GM19324 (cell line): ENCODE measurements around the gene MBD3.

Experiments used
- ATAC-seq: cut with Tn5 transposase; IDR thresholded peaks from one replicate; pipeline ENCODE4 v1.9.1; 2021; ENCODE audit warnings: mild to moderate bottlenecking, moderate library complexity; ENCODE audit not compliant: unreplicated experiment, low FRiP score

Gene MBD3

GRCh38 chr19:1524287-1524971 lies 68.2 kb downstream of the MBD3 start:
- ATAC-seq: no peak
